Thyroid gland (tissue), 4 donors: Measurements from ENCODE around the gene EMC6. TPM values are rescaled to one million over a fixed set of nuclear protein-coding genes. Genes with fewer than 3 reads are reported as not detected.

ENCODE experiments used
- DNase-seq, 2 donors: peaks; one replicate each; pipeline ENCODE4 v3.0.0-alpha.2; 2019
- H3K27ac ChIP-seq, 3 donors: fragments of 200-600 bp; sonication (generic); 1 replicate in 2 of 3; 2 replicates in 1 of 3; pipeline ENCODE4 v1.5.1; 2016 to 2019; ENCODE audit warnings: mild to moderate bottlenecking in 1 of 3, moderate library complexity in 1 of 3
- H3K27me3 ChIP-seq: fragments of 200-600 bp; sonication (generic); one replicate; pipeline ENCODE4 v1.5.1; 2019
- H3K36me3 ChIP-seq, 2 donors: fragments of 200-600 bp; sonication (generic); one replicate each; pipeline ENCODE4 v1.5.1; 2016 to 2019
- H3K4me1 ChIP-seq, 2 donors: fragments of 200-600 bp; sonication (generic); one replicate each; pipeline ENCODE4 v1.5.1; 2017 to 2019
- H3K4me3 ChIP-seq, 3 donors: fragments of 200-600 bp; sonication (generic); replicated peaks in 1 of 3; 1 replicate in 2 of 3; 2 replicates in 1 of 3; pipeline ENCODE4 v1.5.1; 2016; ENCODE audit warnings: mild to moderate bottlenecking in 1 of 3
- H3K9me3 ChIP-seq: fragments of 200-600 bp; sonication (generic); one replicate; pipeline ENCODE4 v1.5.1; 2017
- POLR2A ChIP-seq, 2 donors: fragments of 450-650 bp; IDR thresholded peaks; one replicate each; pipeline ENCODE4 v1.6.1; 2017; ENCODE audit warnings: antibody characterized with exemption in 2 of 2, mild to moderate bottlenecking in 2 of 2, moderate library complexity in 1 of 2
- WGBS, 2 donors: methylation state at CpG; one replicate each; pipeline ENCODE4 v1.1.5; 2017; 5-methylcytosine and 5-hydroxymethylcytosine counted together
- intact Hi-C: fragments of 100-400 bp; cut with DNase I; formaldehyde crosslinking; loops from one replicate; pipeline ENCODE4 v1.15.1; 2023
- total RNA-seq, 4 donors: library from RNA; depleted of rRNA; stranded (reverse); fragments of >200 nt; gene quantifications; one replicate each; pipeline ENCODE4 v1.2.3, GENCODE V29; 2016
- TF ChIP-seq, protein P1 (sequence below), 6 experiments: fragments of 200-600 bp in 3 of 6; fragments of 450-650 bp in 3 of 6; sonication (generic) in 3 of 6; IDR thresholded peaks; one replicate each; pipeline ENCODE4 v1.5.1; 2016 to 2019; ENCODE audit warnings: antibody characterized with exemption in 6 of 6, mild to moderate bottlenecking in 2 of 6, inconsistent platforms in 1 of 6, moderate library complexity in 1 of 6

Gene EMC6
- total RNA-seq, 4 donors from 2014 or later, result 4.1 to 17.3 (median 11.5) TPM

DNA sequence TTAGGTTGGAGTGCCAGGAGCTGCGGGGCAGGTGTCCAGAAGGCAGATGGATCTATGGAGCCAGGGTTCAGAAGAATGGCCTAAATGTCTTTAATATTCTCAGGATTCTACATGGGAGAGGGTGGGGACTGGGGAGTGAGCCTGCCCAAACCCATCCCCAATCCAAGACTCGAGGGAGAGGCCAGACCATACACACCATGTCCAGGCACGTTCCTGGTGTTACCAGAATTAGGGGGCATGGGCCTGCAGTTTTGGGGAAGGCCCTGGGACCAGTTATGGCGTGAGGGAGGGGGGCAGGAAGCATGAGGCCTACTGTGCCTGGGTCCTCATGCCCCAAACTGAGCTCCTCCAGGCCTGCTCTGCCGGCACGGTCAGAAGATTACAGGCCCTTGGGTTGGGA, 2.1 kb upstream of the EMC6 start:
- 95% methylated on average over 6 of the region's 6 CpGs for WGBS, 2 donors
- no peaks in the 10 kb centered on the region for H3K9me3 ChIP-seq
- peak overlapping the region in 1 of 3 donors; percentile 83 for H3K4me3 ChIP-seq
- H3K27me3 ChIP-seq, result no peaks in the 10 kb centered on the region
- peaks cover 14 to 25% of the 10 kb centered on the region in 2 donors for H3K4me1 ChIP-seq
- peaks cover 15 to 21% of the 10 kb centered on the region in 2 donors for H3K36me3 ChIP-seq
- no peak for DNase-seq
- TF ChIP-seq, protein P1, sequence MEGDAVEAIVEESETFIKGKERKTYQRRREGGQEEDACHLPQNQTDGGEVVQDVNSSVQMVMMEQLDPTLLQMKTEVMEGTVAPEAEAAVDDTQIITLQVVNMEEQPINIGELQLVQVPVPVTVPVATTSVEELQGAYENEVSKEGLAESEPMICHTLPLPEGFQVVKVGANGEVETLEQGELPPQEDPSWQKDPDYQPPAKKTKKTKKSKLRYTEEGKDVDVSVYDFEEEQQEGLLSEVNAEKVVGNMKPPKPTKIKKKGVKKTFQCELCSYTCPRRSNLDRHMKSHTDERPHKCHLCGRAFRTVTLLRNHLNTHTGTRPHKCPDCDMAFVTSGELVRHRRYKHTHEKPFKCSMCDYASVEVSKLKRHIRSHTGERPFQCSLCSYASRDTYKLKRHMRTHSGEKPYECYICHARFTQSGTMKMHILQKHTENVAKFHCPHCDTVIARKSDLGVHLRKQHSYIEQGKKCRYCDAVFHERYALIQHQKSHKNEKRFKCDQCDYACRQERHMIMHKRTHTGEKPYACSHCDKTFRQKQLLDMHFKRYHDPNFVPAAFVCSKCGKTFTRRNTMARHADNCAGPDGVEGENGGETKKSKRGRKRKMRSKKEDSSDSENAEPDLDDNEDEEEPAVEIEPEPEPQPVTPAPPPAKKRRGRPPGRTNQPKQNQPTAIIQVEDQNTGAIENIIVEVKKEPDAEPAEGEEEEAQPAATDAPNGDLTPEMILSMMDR (IDR thresholded peaks at IDR 0.05), result no peak
- TF ChIP-seq POLR2A (IDR thresholded peaks at IDR 0.05), result no peak
- no peak overlapping the region for H3K27ac ChIP-seq
- intact Hi-C loops, result no loop called here

DNA sequence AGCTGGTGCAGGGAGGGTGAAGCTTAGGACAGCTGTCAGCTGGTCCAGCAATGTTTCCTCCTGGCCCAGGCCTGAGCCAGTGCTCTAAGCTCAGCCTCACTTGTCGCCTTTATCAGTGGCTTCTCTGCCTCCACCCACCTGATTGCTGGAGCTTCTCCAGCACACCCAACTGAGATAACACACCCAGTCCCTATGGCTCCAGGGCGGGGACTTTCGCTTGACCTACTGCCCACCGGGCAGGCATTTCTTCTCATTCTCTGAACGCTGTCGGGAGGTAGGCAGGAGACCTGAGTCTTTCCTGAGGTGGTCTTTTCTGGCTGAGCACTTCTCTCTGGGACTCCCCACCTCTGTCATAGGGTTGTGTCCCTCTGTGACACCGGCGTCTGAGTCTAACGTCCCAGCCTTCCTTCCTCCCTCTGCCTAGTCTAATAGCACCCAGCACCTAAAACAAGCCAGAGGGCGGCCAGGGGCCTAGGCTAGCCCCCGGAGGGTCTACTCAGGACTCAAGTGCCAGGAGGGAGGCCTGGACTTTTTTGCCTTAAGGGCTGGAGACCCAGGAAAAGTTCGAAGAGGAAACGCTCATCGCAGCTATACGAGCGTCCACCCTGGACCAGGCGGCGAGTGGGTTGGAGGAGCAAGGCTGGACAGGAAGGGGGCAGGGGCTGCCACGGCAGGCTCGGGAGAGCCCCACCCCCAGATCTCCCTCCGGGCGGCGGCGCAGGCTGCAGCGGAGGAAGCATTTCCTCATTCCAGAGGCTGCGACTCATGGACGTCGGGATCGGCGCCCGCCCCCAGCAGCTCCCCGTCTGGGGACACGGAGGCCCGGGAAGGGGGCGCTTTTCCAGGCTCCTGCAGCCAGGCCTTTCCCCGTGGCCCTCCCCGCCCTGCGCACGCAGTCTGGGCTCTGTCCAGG, 990 bp upstream of the EMC6 start:
- Histone ChIP-seq H3K27me3 (no peaks in the 10 kb centered on the region), H3K9me3 (no peaks in the 10 kb centered on the region), H3K4me3 (peak overlapping the region; percentile 72 to 94 (median 83)), H3K27ac (peak overlapping the region; percentile 89 to 99 (median 98)), H3K36me3 (peaks cover 15 to 21% of the 10 kb centered on the region in 2 donors), H3K4me1 (peaks cover 14 to 25% of the 10 kb centered on the region in 2 donors)
- intact Hi-C loops, result no loop called here
- peak; percentile 84 for DNase-seq
- WGBS, 2 donors, result 6 to 11% methylated on average over 13 to 15 of the region's 39 CpGs
- TF ChIP-seq POLR2A (IDR thresholded peaks at IDR 0.05), result no peak
- TF ChIP-seq, protein P1 (IDR thresholded peaks at IDR 0.05), result no peak

DNA sequence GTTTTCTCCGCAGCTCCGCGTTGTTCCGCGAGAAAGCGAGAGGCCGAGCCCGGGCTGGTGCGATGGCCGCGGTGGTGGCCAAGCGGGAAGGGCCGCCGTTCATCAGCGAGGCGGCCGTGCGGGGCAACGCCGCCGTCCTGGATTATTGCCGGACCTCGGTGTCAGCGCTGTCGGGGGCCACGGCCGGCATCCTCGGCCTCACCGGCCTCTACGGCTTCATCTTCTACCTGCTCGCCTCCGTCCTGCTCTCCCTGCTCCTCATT, 404 bp downstream of the EMC6 start:
- Histone ChIP-seq H3K36me3 (peaks cover 6 to 9% of the 10 kb centered on the region in 2 donors), H3K4me3 (peak overlapping the region; percentile 80 to 99 (median 83)), H3K4me1 (peaks cover 14 to 25% of the 10 kb centered on the region in 2 donors), H3K27ac (peak overlapping the region; percentile 73 to 81 (median 74)), H3K9me3 (no peaks in the 10 kb centered on the region), H3K27me3 (no peaks in the 10 kb centered on the region)
- WGBS, 2 donors, result 0% methylated on average over 17 to 21 of the region's 32 CpGs
- intact Hi-C loops, result no loop called here
- DNase-seq, result no peak
- TF ChIP-seq, protein P1 (IDR thresholded peaks at IDR 0.05), result no peak
- TF ChIP-seq POLR2A (IDR thresholded peaks at IDR 0.05), result no peak

DNA sequence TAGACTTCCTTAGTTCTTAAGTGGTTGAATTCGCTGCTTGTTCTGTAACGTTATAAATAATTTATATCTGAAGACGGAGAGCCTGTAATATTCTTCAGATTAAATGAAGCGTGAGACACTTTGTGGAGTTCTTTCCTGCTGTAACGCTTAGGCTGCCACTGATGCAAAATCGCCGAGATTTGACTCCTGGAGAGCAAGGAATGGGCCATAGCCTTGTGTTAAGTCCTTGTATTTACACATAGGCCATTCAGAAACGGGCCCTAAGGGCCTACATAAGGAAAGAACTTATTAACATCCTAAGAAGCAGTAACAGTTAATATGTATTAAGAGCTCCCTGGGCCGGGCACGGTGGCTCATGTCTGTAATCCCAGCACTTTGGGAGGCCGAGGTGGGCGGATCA, 936 bp downstream of the EMC6 start:
- Histone ChIP-seq H3K36me3 (peaks cover under 1 to 4% of the 10 kb centered on the region in 2 donors), H3K4me1 (peaks cover 14 to 25% of the 10 kb centered on the region in 2 donors), H3K4me3 (peak overlapping the region in 2 of 3 donors; percentile 83 to 99), H3K9me3 (no peaks in the 10 kb centered on the region), H3K27me3 (no peaks in the 10 kb centered on the region), H3K27ac (no peak overlapping the region)
- no peak for DNase-seq
- intact Hi-C loops, result no loop called here
- 39 to 43% methylated on average over 11 to 12 of the region's 12 CpGs for WGBS, 2 donors
- TF ChIP-seq, protein P1 (IDR thresholded peaks at IDR 0.05), result no peak
- TF ChIP-seq POLR2A (IDR thresholded peaks at IDR 0.05), result no peak

DNA sequence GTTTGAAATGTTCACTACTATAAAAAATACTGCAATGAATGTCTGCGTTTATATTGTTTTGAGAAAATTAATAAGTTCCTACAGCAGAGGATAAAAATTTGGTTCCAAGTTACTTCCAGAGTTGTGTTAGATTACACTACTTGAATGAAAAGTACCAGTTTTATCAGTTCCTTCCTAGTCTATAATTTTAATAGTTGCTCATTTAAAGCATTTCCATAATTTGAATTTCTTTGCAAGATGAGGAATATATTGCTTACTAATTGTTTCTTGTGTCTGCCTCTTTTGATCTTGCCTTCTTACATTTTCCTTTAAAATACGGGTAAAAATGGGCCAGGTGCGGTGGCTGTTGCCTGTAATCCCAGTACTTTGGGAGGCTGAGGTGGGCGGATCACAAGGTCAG, 4.0 kb downstream of the EMC6 start:
- Histone ChIP-seq H3K27me3 (no peaks in the 10 kb centered on the region), H3K4me1 (peaks cover 9 to 10% of the 10 kb centered on the region in 2 donors), H3K36me3 (no peaks in the 10 kb centered on the region), H3K4me3 (no peak overlapping the region), H3K9me3 (no peaks in the 10 kb centered on the region), H3K27ac (no peak overlapping the region)
- intact Hi-C loops, result no loop called here
- 94 to 96% methylated on average over 4 of the region's 4 CpGs for WGBS, 2 donors
- TF ChIP-seq POLR2A (IDR thresholded peaks at IDR 0.05), result no peak
- TF ChIP-seq, protein P1 (IDR thresholded peaks at IDR 0.05), result no peak
- DNase-seq, result no peak
